ENCODE data around the gene BCL2L12. TPM values are rescaled to one million over a fixed set of nuclear protein-coding genes. Genes with fewer than 3 reads are reported as not detected.

BCL2L12 gene
- total and polyA plus RNA-seq, 2 of the 13 experiments (the other 11 are each of a cell fraction or from before 2014, with no cell fraction given) = 26.8 to 40.8 TPM

- TF ChIP-seq ZSCAN30 (CRISPR knock-in tag; IDR thresholded peaks at IDR 0.05) = 0 out of 2 replicates have a peak, but pooled peaks have one; percentile 58
- TF ChIP-seq SMAD3 (CRISPR knock-in tag; IDR thresholded peaks at IDR 0.05) = peak; percentile 88; the same call in 1 of the 2 replicates
- peak; percentile 58 for TF ChIP-seq TFDP2 (CRISPR knock-in tag; IDR thresholded peaks at IDR 0.05)
- no peak for TF ChIP-seq ZKSCAN5 (CRISPR knock-in tag; IDR thresholded peaks at IDR 0.05)
- peak in 1 of 2 experiments; percentile 70; a peak in 1 of 4 replicates for TF ChIP-seq KLF16 (CRISPR knock-in tag; IDR thresholded peaks at IDR 0.05)
Observed at GRCh38 chr19:49640113-49640898, 25.4 kb upstream of the BCL2L12 start, which contains the start of gene RRAS (continued).

- peaks cover 31% of the 10 kb centered on the region for H3K79me2 ChIP-seq (ENCODE audit: insufficient read depth, low read length)
- peak within 1 kb of the TSS; percentile 99 for H3K9ac ChIP-seq (ENCODE audit: insufficient read depth, low read depth, low read length)
- WGBS (ENCODE audit: low lambda C conversion rate) = 0% methylated on average over 8 of the region's 87 CpGs
- ChIA-PET CTCF (ENCODE audit: low intra/inter-chr PET ratio, low total read pairs) (no interaction called here), POLR2A (interaction anchor here (0.6 to 4.6 kb wide), 20 partner anchors 8 to 1023 kb away, joined by 3 to 92 read pairs (median 6); partner anchors contain the start of genes AKT1S1, ALDH16A1, BCL2L12 and IRF3)
- FAIRE-seq = peak; percentile 87
- H3K36me3 ChIP-seq (replicated peaks in 1 of 2; ENCODE audit: control insufficient read depth in 1 of 2, insufficient read depth in 2 of 2, low read length in 2 of 2) = peaks cover 4 to 7% of the 10 kb centered on the region in 2 experiments; a peak in 2 of 5 replicates
- no TSS peak for BruUV-seq (replicated peaks)
- ATAC-seq = peak; percentile 55
- H3K4me1 ChIP-seq (ENCODE audit: insufficient read depth, low read length) = peaks cover 48% of the 10 kb centered on the region
- no peaks in the 10 kb centered on the region for H3K9me3 ChIP-seq (ENCODE audit: low read length)
- in situ Hi-C loops (cut with HindIII; ENCODE audit: extremely low pct_ligation_motif_present, low pct_unique_long_range_greater_than_20kb) (no loop called here), intact Hi-C loops (cut with micrococcal nuclease; ENCODE audit: unreplicated experiment) (loop anchor here (2.0 to 5.0 kb wide), 2 partner anchors 23 to 35 kb away; partner anchors contain the start of genes BCL2L12, IRF3 and PRMT1)
- H3K4me3 ChIP-seq (replicated peaks in 1 of 3; ENCODE audit: insufficient read depth in 1 of 3, low read depth in 2 of 3, low read length in 3 of 3) = peak within 1 kb of the TSS; percentile 85 to 99 (median 91)
- peak within 1 kb of the TSS; percentile 98 for H3K27ac ChIP-seq (ENCODE audit: extremely low read length, insufficient read depth, low read length)
- H4K20me1 ChIP-seq (ENCODE audit: insufficient read depth, low read length) = no peaks in the 10 kb centered on the region
- peak within 1 kb of the TSS; percentile 90 for H3K4me2 ChIP-seq (ENCODE audit: low read depth, low read length)
- peak; percentile 97 for DNase-seq (ENCODE audit: low spot score)
- no peak within 1 kb of the TSS for H2AFZ ChIP-seq (ENCODE audit: low read length)
- H3K27me3 ChIP-seq (ENCODE audit: control insufficient read depth in 1 of 2, insufficient read depth in 2 of 2, low read length in 2 of 2) = no peaks in the 10 kb centered on the region; a peak in 1 of 5 replicates
- no peak for TF ChIP-seq ARHGAP35 (CRISPR knock-in tag; IDR thresholded peaks at IDR 0.05; ENCODE audit: borderline replicate concordance)
- no peak for TF ChIP-seq RERE (CRISPR knock-in tag; IDR thresholded peaks at IDR 0.05; ENCODE audit: low read depth)
- TF ChIP-seq ZBTB21 (CRISPR knock-in tag; IDR thresholded peaks at IDR 0.05) = peak; percentile 36; the same call in 1 of the 2 replicates
Observed at GRCh38 chr19:49641688-49642491, 23.8 kb upstream of the BCL2L12 start, which contains the start of gene SCAF1. SCAF1 (plus strand) TSS chr19:49642209; CDS start chr19:49645027, 2,818 bp downstream.

Data from HepG2 (cell line).